ENCODE measurements around the gene BTBD2.

The BTBD2 gene

GRCh38 chr19:2046046-2046907, 30.8 kb upstream of the BTBD2 start:
- no peak for DNase-seq (ENCODE audit: low read depth)
- TF ChIP-seq CTCF (conservative IDR thresholded peaks at IDR 0.05; ENCODE audit: low read length), result no peak
- H3K4me3 ChIP-seq (ENCODE audit: low read length), result no peak overlapping the region

- no peak overlapping the region for H3K4me3 ChIP-seq (ENCODE audit: low read length)
- TF ChIP-seq CTCF (conservative IDR thresholded peaks at IDR 0.05; ENCODE audit: low read length), result no peak
- no peak for DNase-seq (ENCODE audit: low read depth)
Observed at GRCh38 chr19:2045501-2046045, 30.1 kb upstream of the BTBD2 start.

GRCh38 chr19:2044709-2045500, 29.4 kb upstream of the BTBD2 start:
- DNase-seq (ENCODE audit: low read depth), result no peak
- H3K4me3 ChIP-seq (ENCODE audit: low read length), result no peak overlapping the region
- TF ChIP-seq CTCF (conservative IDR thresholded peaks at IDR 0.05; ENCODE audit: low read length), result no peak

- no peak for TF ChIP-seq CTCF (conservative IDR thresholded peaks at IDR 0.05; ENCODE audit: low read length)
- no peak overlapping the region for H3K4me3 ChIP-seq (ENCODE audit: low read length)
- no peak for DNase-seq (ENCODE audit: low read depth)
Observed at GRCh38 chr19:2043961-2044708, 28.6 kb upstream of the BTBD2 start.

GRCh38 chr19:2043251-2043641, 27.7 kb upstream of the BTBD2 start:
- H3K4me3 ChIP-seq (ENCODE audit: low read length), result no peak overlapping the region
- no peak for DNase-seq (ENCODE audit: low read depth)
- TF ChIP-seq CTCF (conservative IDR thresholded peaks at IDR 0.05; ENCODE audit: low read length), result no peak

GRCh38 chr19:2042485-2043250, 27.2 kb upstream of the BTBD2 start:
- TF ChIP-seq CTCF (conservative IDR thresholded peaks at IDR 0.05; ENCODE audit: low read length), result no peak
- no peak for DNase-seq (ENCODE audit: low read depth)
- no peak overlapping the region for H3K4me3 ChIP-seq (ENCODE audit: low read length)
